ENCODE data around the gene PIK3R6. TPM values are rescaled to one million over a fixed set of nuclear protein-coding genes. Genes with fewer than 3 reads are reported as not detected.

Gene PIK3R6
- total and polyA plus RNA-seq, 2 donors (not counting 1 experiment from before 2014, with no cell fraction given): 2.8 to 11.0 TPM

GRCh38 chr17:8843344-8843743 is 24.1 kb downstream of the PIK3R6 start:
- H3K27ac ChIP-seq (ENCODE audit: low read length in 2 of 2): peak overlapping the region in 1 of 2 donors; percentile 51
- POLR2A ChIA-PET: interaction anchor here (1.6 kb wide), 1 partner anchor 36 kb away, joined by 3 read pairs; no protein-coding TSS in a partner anchor
- CTCF ChIA-PET: interaction anchor here (0.8 to 2.8 kb wide), 6 partner anchors 11 to 58 kb away, joined by 3 to 9 read pairs (median 4); no protein-coding TSS in a partner anchor

DNA sequence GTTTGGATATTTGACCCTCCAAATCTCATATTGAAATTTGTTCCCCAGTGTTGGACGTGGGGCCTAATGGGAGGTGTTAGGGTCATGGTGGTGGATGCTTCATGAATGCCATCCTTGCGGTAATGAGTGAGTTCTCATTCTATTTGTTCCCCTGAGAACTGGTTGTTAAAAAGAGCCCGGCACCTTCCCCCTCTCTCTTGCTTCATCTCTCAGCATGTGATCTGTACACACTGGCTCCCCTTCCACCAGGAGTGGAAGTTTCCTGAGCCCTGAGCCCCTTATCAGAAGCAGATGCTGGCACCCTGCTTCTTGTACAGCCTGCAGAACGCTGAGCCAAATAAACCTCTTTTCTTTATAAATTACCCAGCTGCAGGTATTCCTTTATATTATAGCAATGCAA is 25.6 kb downstream of the PIK3R6 start:
- intact Hi-C loops (cut with micrococcal nuclease): no loop called here
- TF ChIP-seq EZH2 (IDR thresholded peaks at IDR 0.05; ENCODE audit: borderline replicate concordance, insufficient read depth, low read depth, low read length, poor library complexity, severe bottlenecking) (no peak), CTCF (IDR thresholded peaks at IDR 0.05) (no peak)
- peaks cover 22% of the 10 kb centered on the region for H3K4me1 Mint-ChIP-seq
- peaks cover 4% of the 10 kb centered on the region for H3K9me3 Mint-ChIP-seq (ENCODE audit: insufficient read depth)
- Histone ChIP-seq H3K4me1 (ENCODE audit: control insufficient read depth in 2 of 2, insufficient read depth in 2 of 2, low read length in 2 of 2) (peaks cover 13 to 24% of the 10 kb centered on the region in 2 donors), H3K27me3 (replicated peaks in 1 of 4; ENCODE audit: control extremely low read depth in 1 of 4, control insufficient read depth in 3 of 4, insufficient read depth in 4 of 4, low read length in 3 of 4) (no peaks in the 10 kb centered on the region), H2AFZ (ENCODE audit: insufficient read depth, low read depth, low read length, poor library complexity, severe bottlenecking) (no peak overlapping the region), H3K9me3 (ENCODE audit: control extremely low read depth in 1 of 3, control insufficient read depth in 2 of 3, insufficient read depth in 1 of 3, low read length in 2 of 3) (no peaks in the 10 kb centered on the region), H3K9ac (ENCODE audit: low read length) (no peak overlapping the region), H3K27ac (ENCODE audit: low read length in 2 of 2) (no peak overlapping the region), H3K79me2 (ENCODE audit: control insufficient read depth, insufficient read depth, low read length) (no peaks in the 10 kb centered on the region), H4K20me1 (ENCODE audit: control insufficient read depth, insufficient read depth, low read length, poor library complexity, severe bottlenecking) (no peaks in the 10 kb centered on the region), H3K4me2 (replicated peaks; ENCODE audit: low read depth, low read length, poor library complexity, severe bottlenecking) (no peak overlapping the region), H3K36me3 (replicated peaks in 1 of 2; ENCODE audit: control extremely low read depth in 1 of 2, control insufficient read depth in 1 of 2, extremely low read depth in 1 of 2, insufficient read depth in 2 of 2, low read length in 1 of 2) (no peaks in the 10 kb centered on the region), H3K4me3 (ENCODE audit: control extremely low read depth in 1 of 5, extremely low read depth in 1 of 5, insufficient read depth in 1 of 5, low read depth in 2 of 5, low read length in 4 of 5) (no peak overlapping the region)
- whole genome bisulfite sequencing (ENCODE audit: insufficient coverage): 100% methylated on average over 1 of the region's 4 CpGs
- DNase-seq (no peak), ATAC-seq (ENCODE audit: low read depth) (no peak)
- no peaks in the 10 kb centered on the region for H3K27me3 Mint-ChIP-seq
- ChIA-PET CTCF (interaction anchor here (1.5 kb wide), 1 partner anchor 17 kb away, joined by 4 read pairs; no protein-coding TSS in a partner anchor), POLR2A (no interaction called here)
- H3K27ac Mint-ChIP-seq: no peak overlapping the region
- H3K4me3 Mint-ChIP-seq: no peak overlapping the region

More at GRCh38 chr17:8843344-8843743, 24.1 kb downstream of the PIK3R6 start:
- Histone ChIP-seq H2AFZ (ENCODE audit: insufficient read depth, low read depth, low read length, poor library complexity, severe bottlenecking) (no peak overlapping the region), H3K9ac (ENCODE audit: low read length) (no peak overlapping the region), H3K27me3 (replicated peaks in 1 of 4; ENCODE audit: control extremely low read depth in 1 of 4, control insufficient read depth in 3 of 4, insufficient read depth in 4 of 4, low read length in 3 of 4) (no peaks in the 10 kb centered on the region), H3K4me3 (ENCODE audit: control extremely low read depth in 1 of 5, extremely low read depth in 1 of 5, insufficient read depth in 1 of 5, low read depth in 2 of 5, low read length in 4 of 5) (no peak overlapping the region), H4K20me1 (ENCODE audit: control insufficient read depth, insufficient read depth, low read length, poor library complexity, severe bottlenecking) (no peaks in the 10 kb centered on the region), H3K4me1 (ENCODE audit: control insufficient read depth in 2 of 2, insufficient read depth in 2 of 2, low read length in 2 of 2) (peaks cover 13 to 24% of the 10 kb centered on the region in 2 donors), H3K4me2 (replicated peaks; ENCODE audit: low read depth, low read length, poor library complexity, severe bottlenecking) (peak overlapping the region; percentile 3), H3K79me2 (ENCODE audit: control insufficient read depth, insufficient read depth, low read length) (no peaks in the 10 kb centered on the region), H3K36me3 (replicated peaks in 1 of 2; ENCODE audit: control extremely low read depth in 1 of 2, control insufficient read depth in 1 of 2, extremely low read depth in 1 of 2, insufficient read depth in 2 of 2, low read length in 1 of 2) (no peaks in the 10 kb centered on the region), H3K9me3 (ENCODE audit: control extremely low read depth in 1 of 3, control insufficient read depth in 2 of 3, insufficient read depth in 1 of 3, low read length in 2 of 3) (no peaks in the 10 kb centered on the region)
- ATAC-seq (ENCODE audit: low read depth) (peak; percentile 31), DNase-seq (peak; percentile 36)
- Mint-ChIP-seq H3K9me3 (ENCODE audit: insufficient read depth) (peaks cover 4% of the 10 kb centered on the region), H3K4me3 (no peak overlapping the region), H3K27me3 (no peaks in the 10 kb centered on the region), H3K4me1 (peaks cover 22% of the 10 kb centered on the region), H3K27ac (no peak overlapping the region)
- intact Hi-C loops (cut with micrococcal nuclease): no loop called here
- 20% methylated on average over 1 of the region's 2 CpGs for WGBS (ENCODE audit: insufficient coverage)
- TF ChIP-seq CTCF (IDR thresholded peaks at IDR 0.05) (no peak), EZH2 (IDR thresholded peaks at IDR 0.05; ENCODE audit: borderline replicate concordance, insufficient read depth, low read depth, low read length, poor library complexity, severe bottlenecking) (no peak)

All from B cell (primary cell).